HG03064 (cell line): Measurements from ENCODE around the gene PAGE5.

Experiments used
- ATAC-seq: cut with Tn5 transposase; IDR thresholded peaks from one replicate; pipeline ENCODE4 v1.9.1; 2021; ENCODE audit warnings: low read depth; ENCODE audit not compliant: unreplicated experiment

PAGE5 gene

GRCh38 chrX:55220119-55220794 is at the start of gene PAGE5:
PAGE5 (plus strand) TSS chrX:55220346; CDS start chrX:55221383, 1,037 bp downstream.
- ATAC-seq = no peak

GRCh38 chrX:55187281-55187680 is 32.9 kb upstream of the PAGE5 start:
- no peak for ATAC-seq

GRCh38 chrX:55196688-55197087 is 23.5 kb upstream of the PAGE5 start:
- ATAC-seq = no peak

GRCh38 chrX:55201930-55202579 is 18.1 kb upstream of the PAGE5 start:
- no peak for ATAC-seq

- ATAC-seq = no peak
These were observed 13.8 kb upstream of the PAGE5 start for GRCh38 chrX:55206162-55206941.

GRCh38 chrX:55210931-55211677 is 9.0 kb upstream of the PAGE5 start:
- no peak for ATAC-seq

- no peak for ATAC-seq
These were observed 6.8 kb upstream of the PAGE5 start for GRCh38 chrX:55213381-55213780.

GRCh38 chrX:55240788-55241340 is 20.7 kb downstream of the PAGE5 start:
- no peak for ATAC-seq

GRCh38 chrX:55253528-55253927 is 33.4 kb downstream of the PAGE5 start:
- ATAC-seq = no peak

GRCh38 chrX:55260806-55261205 is 40.7 kb downstream of the PAGE5 start:
- ATAC-seq = no peak

GRCh38 chrX:55264816-55265215 is 44.7 kb downstream of the PAGE5 start, which contains the start of gene PAGE3:
PAGE3 (minus strand) TSS chrX:55264916; CDS start chrX:55263903, 1,013 bp downstream.
- no peak for ATAC-seq
